Measurements from ENCODE around the gene PDK1. TPM values are rescaled to one million over a fixed set of nuclear protein-coding genes. Genes with fewer than 3 reads are reported as not detected.

PDK1 gene
- polyA plus RNA-seq, 1 donor: 13.4 TPM

DNA sequence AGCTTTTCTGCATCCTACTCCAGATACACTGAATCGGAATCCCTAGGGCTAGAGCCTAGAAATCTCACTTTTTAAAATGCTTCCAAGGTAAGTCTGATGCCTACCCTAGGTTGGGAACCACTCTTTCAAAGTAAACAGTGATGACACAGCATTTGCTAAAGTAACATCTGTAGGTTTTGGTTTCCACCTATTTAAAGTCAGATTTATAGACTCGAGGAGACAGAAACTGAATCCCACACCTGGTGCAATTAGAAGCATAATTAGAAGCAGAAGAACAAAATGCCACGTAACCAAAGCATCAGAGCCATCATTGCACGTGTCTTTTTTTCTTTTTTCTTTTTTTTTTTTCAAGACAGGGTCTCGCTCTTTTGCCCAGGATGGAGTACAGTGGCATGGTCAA is 40.9 kb downstream of the PDK1 start:
- no peak for DNase-seq

DNA sequence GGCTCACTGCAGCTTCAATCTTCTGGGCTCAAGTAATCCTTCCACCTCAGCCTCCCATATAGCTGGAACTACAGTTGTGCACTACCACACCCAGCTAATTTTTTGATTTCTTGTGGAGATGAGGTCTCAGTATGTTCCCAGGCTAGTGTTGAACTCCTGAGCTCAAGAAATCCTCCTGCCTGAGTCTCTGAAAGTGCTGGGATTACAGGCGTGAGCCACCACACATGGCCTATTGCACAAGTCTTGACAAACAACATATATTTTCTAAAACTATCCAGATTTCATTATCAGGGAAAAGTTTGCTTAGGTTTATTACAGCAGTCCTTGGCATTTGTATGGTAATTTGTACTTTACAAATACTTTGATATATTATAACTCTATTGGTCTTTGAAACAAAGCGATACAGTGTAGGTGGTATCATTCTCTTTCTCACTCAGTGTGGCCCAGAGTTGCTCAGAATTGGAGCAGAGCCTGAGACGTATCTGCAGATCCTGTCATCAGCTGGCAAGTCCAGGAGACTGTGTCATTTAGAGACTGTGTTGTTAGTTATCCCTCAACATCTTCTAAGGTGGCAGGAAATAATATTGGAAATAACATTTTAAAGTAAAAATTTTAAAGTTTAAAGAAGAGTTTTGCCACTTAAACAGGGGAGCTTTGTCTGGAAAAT is 41.4 kb downstream of the PDK1 start:
- DNase-seq: no peak

DNA sequence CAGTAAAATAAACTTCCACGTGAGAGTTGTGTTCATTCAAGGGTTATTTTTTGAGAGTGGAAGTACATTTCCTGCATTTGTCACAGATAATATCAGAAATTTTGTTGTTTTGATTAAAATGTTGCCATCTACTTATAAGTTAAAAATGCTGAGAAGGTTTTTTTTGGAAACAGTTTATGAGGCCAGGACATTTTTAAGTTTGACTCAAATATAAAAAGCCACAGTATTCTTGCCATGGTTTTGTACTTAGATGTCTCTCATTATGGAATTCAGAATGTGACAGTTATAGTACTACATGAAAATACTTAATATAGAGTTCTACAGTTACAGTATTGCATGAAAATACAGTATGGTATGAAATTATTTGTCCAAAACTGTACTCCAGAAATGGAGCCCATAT is 44.1 kb downstream of the PDK1 start:
- DNase-seq: no peak

DNA sequence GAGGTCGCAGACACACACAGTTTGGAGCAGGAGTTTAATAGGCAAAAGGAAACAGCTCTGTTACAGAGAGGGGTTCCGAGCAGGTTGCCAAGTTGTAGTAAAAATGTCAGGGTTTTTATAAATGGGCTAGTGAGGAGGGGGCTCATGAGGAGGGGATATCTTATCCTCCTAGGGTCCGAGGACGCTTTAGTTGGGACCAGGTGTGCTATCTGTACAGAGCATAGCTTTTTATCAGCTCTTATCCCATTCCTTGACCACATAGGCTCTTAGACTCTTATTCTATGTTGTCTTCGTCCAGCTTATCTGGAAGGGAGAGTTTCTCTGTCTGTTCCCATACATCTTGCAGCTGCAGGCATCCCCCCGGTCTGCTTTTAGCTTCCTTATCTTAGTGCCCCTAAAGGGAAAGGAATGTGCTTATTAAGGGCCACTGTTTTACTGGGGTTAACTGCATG is 44.7 kb downstream of the PDK1 start:
- no peak for DNase-seq

DNA sequence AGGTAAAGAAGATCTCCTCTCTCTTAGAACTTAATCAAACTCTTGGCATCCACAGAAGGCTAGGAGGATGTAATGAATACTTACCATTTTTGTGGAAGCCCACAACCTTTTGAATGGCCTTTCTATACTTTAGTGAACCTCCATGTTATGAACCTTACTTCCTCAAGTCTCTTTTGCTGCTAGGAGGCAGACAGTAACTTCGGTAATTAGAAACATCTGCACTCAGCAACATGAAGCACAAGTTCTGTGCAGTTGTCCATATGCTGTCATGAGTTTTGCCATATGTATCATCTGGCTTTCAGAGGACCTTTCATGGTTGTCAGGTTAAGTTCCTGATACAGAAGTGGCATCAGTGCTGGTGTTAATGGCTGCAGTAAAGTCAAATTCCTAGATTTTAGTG is 50.4 kb downstream of the PDK1 start:
- no peak for DNase-seq

DNA sequence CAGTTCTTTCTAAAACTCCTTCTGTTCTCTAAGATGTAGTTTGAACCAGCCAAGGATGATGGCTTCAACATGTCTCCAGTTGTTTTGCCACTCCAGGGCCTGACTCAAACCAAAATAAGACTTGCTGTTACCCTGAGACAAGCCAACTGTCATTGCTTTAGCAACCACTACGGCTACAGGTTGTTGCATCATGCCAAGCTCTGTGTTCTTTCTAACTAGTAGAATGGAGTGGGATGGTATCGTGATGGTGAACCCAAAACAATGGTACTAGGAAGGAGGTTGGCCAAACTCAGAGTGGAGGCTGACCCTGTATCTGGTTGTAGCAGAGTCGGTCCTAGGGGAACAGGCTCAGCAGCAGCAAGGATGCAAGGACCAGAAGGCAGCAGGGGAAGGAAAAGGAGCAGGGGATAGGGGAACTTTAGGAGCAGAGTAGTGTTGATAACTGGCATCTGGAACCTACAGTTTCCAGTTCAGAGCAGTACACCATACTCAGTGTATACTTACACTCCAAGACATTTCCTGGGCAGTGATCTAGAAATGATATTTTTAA is 51.6 kb downstream of the PDK1 start:
- no peak for DNase-seq

DNA sequence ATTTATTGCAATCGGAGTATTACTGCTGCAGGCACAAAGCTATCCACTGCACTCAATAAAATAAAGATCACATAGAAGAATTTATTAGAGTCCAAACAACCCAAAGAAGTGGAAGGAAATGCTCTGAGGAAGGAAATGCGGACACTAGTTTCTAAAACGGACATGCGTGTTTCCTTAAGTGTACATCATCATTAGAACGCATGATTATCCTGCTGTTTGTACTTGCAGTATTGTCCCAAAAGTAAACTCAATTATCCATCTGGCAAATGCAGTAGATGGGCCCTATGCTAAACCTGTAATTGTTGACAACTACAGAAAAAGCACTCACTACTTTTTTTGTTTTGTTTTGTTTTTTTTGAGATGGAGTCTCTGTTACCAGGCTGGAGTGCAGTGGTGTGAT is 53.6 kb downstream of the PDK1 start:
- DNase-seq: no peak

DNA sequence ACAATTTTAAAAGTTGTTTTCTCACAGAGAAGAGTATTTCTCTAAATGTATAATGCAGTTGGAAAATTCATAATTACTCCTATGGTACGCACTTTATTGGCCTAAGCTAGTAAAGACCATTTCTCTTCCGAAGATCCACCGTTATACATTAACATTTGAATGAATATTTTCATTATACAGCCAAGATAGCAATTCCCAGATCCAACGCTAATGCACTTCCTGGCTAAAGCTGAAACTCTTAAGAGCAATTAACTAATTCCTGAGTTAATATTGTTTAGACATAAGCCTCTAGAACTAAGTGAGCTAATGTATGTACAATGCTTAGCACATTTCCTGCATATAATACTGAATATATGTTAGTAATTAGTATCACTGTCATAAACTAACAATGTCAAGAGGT is 56.2 kb downstream of the PDK1 start:
- no peak for DNase-seq

DNA sequence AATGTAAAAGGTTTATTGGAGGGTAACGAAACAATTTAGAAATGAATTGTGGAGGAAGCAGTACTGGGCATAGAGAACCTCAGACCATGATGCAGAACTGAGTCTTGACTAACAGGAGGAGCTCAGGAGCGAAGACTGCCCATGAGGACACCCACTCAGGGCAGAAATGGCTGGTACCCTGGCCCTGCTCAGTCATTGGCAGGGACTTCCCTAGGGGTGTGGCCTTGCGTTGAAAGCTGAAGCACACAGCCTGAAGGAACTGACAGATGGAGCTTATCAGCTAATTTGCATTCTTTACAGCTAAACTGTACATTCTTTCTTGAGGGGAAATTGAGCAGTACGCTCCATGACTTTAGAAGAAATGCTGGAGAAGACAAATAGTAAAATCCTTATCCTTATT is 57.1 kb downstream of the PDK1 start:
- DNase-seq: peak; percentile 32

DNA sequence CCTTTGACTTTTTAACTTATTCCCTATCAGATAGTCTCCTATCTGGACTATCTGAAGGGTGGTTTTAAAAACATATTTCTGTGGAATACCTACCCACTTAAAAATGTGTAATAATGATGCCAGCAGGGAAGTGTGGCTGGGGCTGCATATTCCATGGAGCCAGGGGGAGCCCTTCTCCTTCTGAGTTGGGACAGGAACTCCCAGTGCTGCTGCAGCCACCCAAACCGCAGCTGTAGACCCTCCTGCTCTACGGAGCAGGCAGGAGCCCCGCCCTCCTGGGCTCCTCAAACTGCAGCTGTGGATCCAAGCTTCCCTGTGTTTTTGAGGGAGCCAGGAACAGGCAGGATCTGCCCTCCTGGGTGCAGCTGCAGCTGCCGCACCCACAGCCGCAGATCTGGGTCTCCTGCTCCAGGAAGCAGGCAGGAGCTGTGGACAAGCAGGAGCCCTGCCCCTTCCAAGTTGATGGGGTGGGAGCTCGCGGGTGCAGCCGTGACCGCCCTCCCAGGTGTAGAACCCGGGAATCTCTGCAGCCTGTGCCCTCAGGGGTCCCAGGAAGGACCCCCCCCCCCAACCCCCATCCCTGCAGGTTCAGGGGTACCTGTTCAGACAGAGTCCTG is 57.8 kb downstream of the PDK1 start:
- DNase-seq: no peak

DNA sequence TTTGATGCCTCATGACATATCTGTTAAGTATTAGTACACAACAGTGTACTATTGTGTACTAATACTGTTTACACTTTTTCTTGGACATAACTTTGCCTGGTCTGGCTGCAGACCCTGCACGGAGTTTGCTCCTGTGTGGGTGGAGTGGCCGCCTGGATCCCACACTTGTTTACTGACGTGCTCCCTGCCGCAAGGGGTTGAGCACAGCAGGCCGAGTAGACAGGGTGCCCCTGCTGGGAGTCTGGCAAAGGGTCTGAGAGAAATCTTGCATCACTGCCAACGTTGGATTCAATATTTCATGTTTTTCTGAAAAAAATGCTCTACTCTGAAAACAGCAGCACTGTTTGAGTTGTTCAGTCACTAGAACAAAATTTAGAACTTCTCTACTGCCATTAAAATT is 59.0 kb downstream of the PDK1 start:
- DNase-seq: no peak

DNA sequence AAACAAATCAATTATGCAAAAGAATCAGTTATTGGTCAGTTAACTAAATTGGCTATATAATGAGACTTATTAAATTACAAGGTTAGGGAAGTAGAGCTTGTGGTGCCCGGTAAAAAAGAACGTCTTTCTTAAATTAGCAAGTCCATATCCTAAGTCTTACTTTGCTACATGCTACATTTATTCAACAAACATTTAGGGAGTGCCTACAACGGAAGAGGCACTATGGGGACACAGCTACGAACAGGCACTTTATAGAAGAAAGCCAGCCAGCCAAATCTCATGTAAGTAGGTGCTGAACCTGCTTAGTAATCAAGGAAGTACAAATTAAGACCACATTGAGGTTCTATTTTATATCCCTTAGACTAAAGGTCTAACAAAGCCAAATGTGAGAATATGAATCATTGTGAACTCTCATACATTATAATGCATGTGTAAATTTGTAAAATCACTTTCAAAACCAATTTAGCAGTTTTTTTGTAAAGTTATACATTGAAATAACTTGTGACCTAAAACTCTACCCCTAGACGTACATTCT is 59.9 kb downstream of the PDK1 start:
- DNase-seq: no peak

DNA sequence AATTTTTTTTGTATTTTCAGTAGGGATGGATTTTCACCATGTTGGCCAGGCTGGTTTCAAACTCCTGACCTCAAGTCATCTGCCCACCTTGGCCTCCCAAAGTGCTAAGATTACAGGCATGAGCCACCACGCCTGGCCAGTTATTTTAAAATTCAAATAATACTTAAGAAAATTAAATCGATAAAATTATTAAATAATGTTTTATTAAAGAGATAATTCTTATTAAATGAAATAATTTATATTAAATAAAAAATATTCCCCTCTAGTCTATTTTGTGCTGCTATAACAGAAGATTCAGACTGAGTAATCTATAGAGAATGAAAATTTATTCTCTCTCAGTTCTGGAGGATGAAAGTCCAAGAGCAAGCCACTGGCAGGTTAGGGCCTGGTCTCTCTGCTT is 61.2 kb downstream of the PDK1 start:
- DNase-seq: no peak

DNA sequence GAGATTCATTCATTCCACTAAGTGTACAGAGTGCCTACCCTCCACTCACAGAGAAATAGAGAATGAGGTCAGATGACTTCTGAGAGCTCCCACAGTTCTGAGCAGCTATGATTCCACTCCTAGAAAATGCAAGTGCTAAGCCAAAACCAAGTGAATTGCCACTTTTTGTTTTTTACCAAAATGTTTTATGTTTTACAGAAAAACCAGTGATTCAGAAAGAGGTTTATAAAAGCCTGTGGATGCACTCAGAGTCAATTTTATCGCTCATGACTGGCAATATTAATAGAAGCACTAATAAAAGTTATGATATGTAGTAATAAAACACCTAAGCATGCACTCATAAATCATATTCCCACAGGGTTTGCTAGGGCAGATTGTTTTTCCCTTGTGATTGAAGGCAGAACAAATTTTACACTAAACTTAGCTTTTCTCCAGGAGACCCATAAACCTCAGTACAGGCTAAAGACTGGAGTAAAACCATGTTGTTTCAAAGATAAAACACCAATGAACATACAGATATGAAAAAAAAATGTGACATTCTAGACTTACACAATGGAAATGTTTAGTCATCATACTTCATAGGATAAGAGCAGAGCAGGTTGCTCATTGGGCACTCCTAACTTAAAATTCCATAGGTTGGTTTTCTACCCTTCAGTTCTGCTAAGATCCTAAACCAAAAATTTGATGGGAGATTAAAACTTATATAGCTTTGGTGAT is 67.5 kb downstream of the PDK1 start:
- no peak for DNase-seq

DNA sequence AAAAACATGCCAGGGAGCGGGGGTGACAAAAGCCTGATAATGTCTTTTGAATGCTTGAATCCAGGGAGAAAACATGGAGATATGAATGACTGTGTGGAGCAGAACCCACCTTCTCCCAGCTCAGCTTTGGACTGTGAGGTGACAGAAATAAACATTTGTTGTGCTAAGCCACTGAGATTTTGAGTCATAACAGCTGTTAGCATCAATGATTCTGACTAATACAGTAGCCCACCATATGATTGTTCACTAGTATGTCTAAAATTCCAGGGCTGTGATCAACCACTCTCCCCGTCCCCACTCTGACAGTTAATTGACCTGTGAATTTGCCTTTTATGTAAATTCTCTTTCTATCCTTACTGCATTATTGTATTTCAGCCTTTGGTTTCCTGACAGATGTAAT is 69.1 kb downstream of the PDK1 start:
- no peak for DNase-seq

DNA sequence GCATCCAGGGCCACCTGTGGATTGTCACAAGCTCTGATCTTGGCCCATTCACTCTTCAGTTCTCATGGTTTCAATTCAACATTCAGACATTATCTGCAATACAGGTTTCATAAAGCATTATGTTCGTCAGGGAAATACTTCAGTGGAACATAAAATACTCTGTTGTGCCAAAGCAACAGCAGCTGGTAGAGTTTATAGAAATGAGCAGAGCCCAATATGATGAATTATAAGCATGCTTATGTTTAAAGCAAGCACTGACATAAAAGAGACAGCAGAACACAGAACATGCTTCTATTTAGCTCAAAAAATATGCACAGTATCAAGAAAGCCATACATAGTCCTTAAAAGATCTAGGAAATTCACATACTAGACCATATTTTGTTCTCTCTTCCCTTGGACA is 71.3 kb downstream of the PDK1 start:
- DNase-seq: no peak

DNA sequence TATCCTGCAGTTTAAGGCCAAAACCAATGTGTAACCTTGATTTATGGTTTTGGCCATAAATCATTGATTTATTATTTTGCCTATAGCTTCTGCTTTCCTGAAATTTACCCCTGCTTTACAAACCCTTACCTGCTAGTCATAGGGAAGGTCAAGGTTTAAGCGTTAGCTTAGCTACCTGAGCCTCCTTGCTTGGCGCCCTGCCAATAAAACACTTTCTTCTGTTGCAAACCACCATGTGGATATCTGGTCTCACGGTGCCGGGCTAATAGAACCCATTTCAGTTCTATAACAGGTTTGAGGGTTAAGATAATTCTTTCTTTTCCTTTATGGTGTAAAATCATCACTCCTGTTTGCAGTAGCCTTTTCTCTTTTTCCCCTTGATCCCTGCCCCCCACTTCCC is 72.2 kb downstream of the PDK1 start:
- no peak for DNase-seq

DNA sequence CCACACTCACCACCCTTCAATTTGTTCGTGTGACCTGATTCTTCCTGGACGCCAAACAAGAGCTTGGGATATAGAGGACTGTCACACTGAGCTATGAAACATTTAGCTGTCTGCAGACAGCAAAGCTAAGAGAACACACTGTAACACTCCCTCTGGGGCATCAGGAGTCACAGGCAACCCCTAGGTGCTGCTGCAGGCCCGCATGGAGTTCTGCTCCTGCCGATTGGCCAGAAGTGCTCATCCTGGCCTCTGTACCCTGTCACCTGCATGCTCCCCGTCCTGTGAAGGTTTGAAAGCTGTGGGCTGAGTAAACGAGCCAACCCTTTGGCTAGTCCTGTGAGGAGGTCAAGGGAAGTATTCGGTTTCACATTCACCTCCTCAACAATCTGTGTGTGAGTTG is 73.7 kb downstream of the PDK1 start:
- DNase-seq: no peak

DNA sequence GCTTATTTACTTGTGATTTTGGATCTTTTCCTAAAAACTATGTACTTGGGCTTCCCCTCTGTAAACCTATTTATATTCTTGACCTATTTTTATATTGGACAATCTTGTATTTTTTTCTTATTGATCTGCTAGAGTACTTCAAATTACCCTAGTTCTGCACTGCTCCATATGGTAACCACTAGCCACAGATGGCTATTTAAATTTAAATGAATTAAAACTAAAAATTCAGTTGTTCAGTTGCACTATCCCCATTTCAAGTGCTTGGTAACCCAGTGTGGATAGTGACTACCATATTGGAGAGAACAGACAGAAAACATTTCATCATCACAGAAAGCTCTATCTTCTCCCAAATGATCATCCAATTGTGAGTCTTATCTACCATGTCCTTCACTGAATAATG is 74.3 kb downstream of the PDK1 start:
- no peak for DNase-seq

DNA sequence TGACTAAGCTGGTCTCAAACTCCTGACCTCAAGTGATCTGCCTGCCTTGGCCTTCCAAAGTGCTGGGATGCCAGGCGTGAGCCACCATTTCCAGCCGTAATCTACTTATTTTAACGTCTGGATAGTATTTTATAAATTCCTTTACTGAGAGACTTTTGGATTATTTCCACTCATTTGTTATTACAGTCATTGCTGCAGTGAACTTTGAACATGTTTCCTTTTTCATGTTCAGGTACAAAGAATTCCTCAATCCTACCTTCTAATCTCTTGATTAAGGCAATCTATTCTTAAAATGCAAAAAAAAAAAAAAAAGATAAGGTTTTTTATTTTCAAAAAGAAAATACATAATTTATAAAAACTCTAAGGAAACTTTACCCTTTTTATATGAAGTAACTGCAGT is 78.6 kb downstream of the PDK1 start:
- no peak for DNase-seq

DNA sequence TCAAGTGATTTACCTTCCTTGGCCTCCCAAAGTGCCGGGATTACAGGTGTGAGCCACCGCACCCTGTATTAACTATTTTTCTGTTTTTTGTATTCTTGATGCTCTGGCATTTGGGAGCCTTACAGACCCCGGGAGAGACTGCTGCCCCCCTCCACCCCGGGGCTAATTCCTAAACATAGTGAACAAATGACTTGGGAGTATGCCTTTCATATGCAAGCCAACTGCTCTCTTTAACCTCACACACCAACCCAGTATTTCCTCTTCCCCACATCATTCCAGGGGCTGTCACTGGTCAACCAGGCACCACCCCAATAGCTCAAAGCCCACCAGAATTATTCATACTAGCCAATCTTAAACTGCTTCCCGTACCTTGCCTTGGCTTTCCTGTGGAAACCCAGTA is 79.7 kb downstream of the PDK1 start:
- no peak for DNase-seq

DNA sequence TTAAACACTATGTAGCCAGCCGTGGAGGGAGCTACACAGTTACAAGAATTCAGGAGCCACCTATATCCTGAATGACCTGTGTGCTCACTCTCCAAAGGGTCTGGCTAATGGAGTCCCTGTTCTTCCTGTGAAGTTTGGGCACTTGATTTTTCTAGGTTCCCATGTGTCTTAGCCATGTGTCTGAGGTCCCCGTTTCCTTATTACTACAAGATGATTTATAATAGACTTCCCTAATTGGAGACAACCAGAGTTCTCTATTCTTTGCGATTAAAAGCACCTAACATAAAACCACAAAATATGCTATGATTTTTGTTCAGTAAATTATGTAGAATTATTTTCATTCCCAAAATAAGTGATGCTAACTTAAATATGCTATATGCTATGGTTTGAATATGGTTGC is 83.4 kb downstream of the PDK1 start:
- DNase-seq: no peak

DNA sequence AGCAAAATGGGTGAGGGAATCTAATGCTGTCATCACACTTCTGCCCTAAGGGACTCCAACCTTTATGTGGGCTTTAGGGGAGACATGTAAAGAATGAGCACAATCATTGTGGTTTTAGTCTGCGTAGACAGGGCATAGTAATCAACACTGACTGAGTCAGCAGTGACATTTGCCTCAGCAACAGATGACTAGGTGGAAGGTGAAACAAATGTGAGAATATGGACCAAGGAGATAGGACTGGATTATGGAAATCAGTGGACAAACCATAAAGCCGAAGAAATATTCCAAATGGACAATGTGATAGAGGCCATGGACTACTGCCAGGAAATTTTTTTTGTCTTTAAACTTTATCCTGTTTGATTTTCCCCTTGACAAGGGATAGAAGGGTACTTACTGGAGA is 83.9 kb downstream of the PDK1 start:
- no peak for DNase-seq
